DND-41 (cell line): Measurements from ENCODE around the gene PSEN1.

ENCODE experiments used
- CTCF ChIP-seq: IDR thresholded peaks from 2 replicates; pipeline ENCODE4 v1.5.1; 2012; ENCODE audit warnings: borderline replicate concordance, low read length, moderate library complexity, mild to moderate bottlenecking; ENCODE audit not compliant: poor library complexity, severe bottlenecking; ENCODE audit errors: extremely low read depth
- EZH2 ChIP-seq: IDR thresholded peaks from 3 replicates; pipeline ENCODE4 v1.6.1; 2012; ENCODE audit warnings: borderline replicate concordance, low read depth, mild to moderate bottlenecking, moderate library complexity, low read length, inconsistent platforms; ENCODE audit not compliant: severe bottlenecking

DNA sequence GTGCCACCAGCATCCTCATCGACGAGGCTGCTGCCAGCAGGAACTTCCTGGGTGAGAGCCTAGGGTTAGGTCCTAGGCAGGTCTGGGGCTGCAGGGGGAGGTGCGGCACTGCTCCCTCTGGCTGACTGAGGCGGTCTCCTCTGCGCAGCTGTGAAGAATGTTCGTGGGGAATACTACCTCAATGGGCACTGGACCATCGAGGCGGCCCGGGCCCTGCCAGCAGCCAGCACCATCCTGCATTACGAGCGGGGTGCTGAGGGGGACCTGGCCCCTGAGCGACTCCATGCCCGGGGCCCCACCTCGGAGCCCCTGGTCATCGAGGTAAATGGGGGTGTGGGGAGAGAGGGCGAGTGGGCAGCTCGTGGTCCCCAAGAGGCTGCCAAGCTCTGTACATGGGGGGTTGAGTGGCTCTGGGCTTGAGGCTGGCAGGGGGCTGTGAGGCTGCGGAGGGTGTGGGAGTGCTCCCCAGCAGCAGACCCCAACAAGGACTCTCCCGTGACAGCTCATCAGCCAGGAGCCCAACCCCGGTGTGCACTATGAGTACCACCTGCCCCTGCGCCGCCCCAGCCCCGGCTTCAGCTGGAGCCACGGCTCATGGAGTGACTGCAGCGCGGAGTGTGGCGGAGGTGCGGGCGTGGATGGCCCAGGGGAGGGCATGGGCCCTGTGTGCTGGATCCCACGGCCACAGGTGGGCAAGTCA, 115.4 kb downstream of the PSEN1 start:
- TF ChIP-seq CTCF (no peak), EZH2 (no peak)
